Lower leg skin (tissue), 4 donors: Measurements from ENCODE around the gene DAD1. TPM values are rescaled to one million over a fixed set of nuclear protein-coding genes. Genes with fewer than 3 reads are reported as not detected.
"Not testable (repeated sequence)": the region's sequence is repeated elsewhere in the genome, so short reads cannot be mapped to it uniquely, and the experiment has no call there.

ENCODE experiments used
- DNase-seq, 2 donors: peaks; one replicate each; pipeline ENCODE4 v3.0.0-alpha.2; 2019; ENCODE audit warnings: low spot score in 2 of 2
- H3K4me3 ChIP-seq: fragments of 200-600 bp; sonication (generic); 2 replicates; pipeline ENCODE4 v1.5.1; 2017; ENCODE audit warnings: mild to moderate bottlenecking, low read depth; ENCODE audit not compliant: poor library complexity, severe bottlenecking
- CTCF ChIP-seq, 3 donors: fragments of 450-650 bp; IDR thresholded peaks; one replicate each; pipeline ENCODE4 v1.5.1; 2016; ENCODE audit warnings: antibody characterized with exemption in 3 of 3, mild to moderate bottlenecking in 3 of 3, moderate library complexity in 2 of 3
- POLR2A ChIP-seq, 2 donors: fragments of 450-650 bp; IDR thresholded peaks; one replicate each; pipeline ENCODE4 v1.6.1; 2016 to 2017; ENCODE audit warnings: antibody characterized with exemption in 2 of 2, mild to moderate bottlenecking in 1 of 2, moderate library complexity in 1 of 2
- WGBS, 2 donors: methylation state at CpG; one replicate each; pipeline ENCODE4 v1.1.5; 2018; 5-methylcytosine and 5-hydroxymethylcytosine counted together
- intact Hi-C: fragments of 100-400 bp; cut with DNase I; formaldehyde crosslinking; loops from one replicate; pipeline ENCODE4 v1.15.0; 2023; ENCODE audit warnings: low total_unique reads
- total RNA-seq, 4 donors: library from RNA; depleted of rRNA; stranded (reverse); fragments of >200 nt; gene quantifications; one replicate each; pipeline ENCODE4 v1.1.0, GENCODE V29; 2016

The DAD1 gene
- total RNA-seq, 4 donors from 2014 or later, result 103 to 131 (median 124) TPM

- WGBS, 2 donors, result 52 to 54% methylated on average over 7 of the region's 7 CpGs
- intact Hi-C loops, result no loop called here
- TF ChIP-seq CTCF (IDR thresholded peaks at IDR 0.05) (no peak), POLR2A (IDR thresholded peaks at IDR 0.05) (no peak)
- DNase-seq, result no peak
- H3K4me3 ChIP-seq, result no peak overlapping the region
Measured at GRCh38 chr14:22627506-22628263, 38.7 kb upstream of the DAD1 start.

- intact Hi-C loops, result no loop called here
- no peak overlapping the region for H3K4me3 ChIP-seq
- 68 to 81% methylated on average over 6 of the region's 6 CpGs for WGBS, 2 donors
- TF ChIP-seq CTCF (IDR thresholded peaks at IDR 0.05) (no peak), POLR2A (IDR thresholded peaks at IDR 0.05) (no peak)
- DNase-seq, result no peak
Measured at GRCh38 chr14:22626590-22626989, 37.6 kb upstream of the DAD1 start.

DNA sequence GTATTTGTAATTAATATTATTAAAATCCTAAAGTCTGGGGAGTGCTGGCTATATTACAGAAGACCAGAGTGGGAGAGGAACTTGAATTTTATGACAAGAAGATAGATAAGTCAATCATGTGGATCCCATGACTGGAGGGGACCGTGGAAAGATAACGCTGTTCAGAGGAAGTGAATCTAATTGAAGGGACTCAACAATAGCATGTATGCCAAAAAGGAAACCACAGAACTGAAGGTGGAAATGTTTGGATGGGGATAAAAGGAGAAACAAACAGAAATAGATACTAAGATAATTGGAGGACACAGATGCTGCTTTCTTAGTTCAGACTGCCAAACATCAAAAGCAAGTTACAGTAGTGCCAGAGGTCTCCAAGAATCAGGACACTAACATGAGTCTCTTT, 34.0 kb upstream of the DAD1 start:
- intact Hi-C loops, result no loop called here
- DNase-seq, result no peak
- WGBS, 2 donors, result 24 to 38% methylated on average over 2 of the region's 2 CpGs
- TF ChIP-seq CTCF (IDR thresholded peaks at IDR 0.05), result no peak
- no peak for TF ChIP-seq POLR2A (IDR thresholded peaks at IDR 0.05)
- H3K4me3 ChIP-seq, result no peak overlapping the region

GRCh38 chr14:22622255-22622654, 33.2 kb upstream of the DAD1 start:
- TF ChIP-seq POLR2A (IDR thresholded peaks at IDR 0.05) (no peak), CTCF (IDR thresholded peaks at IDR 0.05) (no peak)
- WGBS, 2 donors, result 78 to 90% methylated on average over 2 of the region's 2 CpGs
- no peak overlapping the region for H3K4me3 ChIP-seq
- intact Hi-C loops, result no loop called here
- no peak for DNase-seq

GRCh38 chr14:22615765-22616164, 26.7 kb upstream of the DAD1 start:
- WGBS, 2 donors, result 93 to 98% methylated on average over 2 of the region's 2 CpGs
- intact Hi-C loops, H3K4me3 ChIP-seq, DNase-seq: not testable (repeated sequence)

DNA sequence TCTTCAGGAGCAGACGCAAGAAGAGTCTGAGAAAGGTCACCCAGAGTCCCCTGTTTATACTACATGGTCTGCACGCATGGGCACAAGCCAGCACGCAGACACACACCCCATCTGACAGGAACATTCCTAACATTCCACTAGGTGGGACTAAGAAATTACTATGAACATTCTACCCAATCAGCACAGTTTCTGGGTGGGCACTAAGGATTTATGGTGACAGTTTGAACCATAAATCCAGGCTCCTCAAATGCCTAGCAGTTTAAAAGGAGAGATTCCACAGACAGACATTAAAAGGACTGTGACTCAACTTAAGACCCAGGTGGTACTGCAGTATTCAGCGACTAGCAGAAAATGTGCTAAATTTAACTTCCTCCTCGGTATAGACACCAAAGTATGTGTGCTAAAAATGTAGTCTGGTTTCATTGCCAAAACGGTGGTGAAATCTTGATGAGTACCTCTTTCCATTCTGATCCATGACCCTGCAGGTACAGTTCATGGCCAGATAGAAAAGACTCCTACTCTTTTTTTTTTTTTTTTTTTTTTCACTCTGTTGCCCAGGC, 25.3 kb upstream of the DAD1 start:
- H3K4me3 ChIP-seq, result no peak overlapping the region
- intact Hi-C loops, result no loop called here
- WGBS, 2 donors, result 19 to 23% methylated on average over 6 of the region's 6 CpGs
- DNase-seq, result no peak
- TF ChIP-seq POLR2A (IDR thresholded peaks at IDR 0.05), result no peak
- no peak for TF ChIP-seq CTCF (IDR thresholded peaks at IDR 0.05)
